DOHH2 (cell line): ENCODE data around the gene SLC8B1.

Source experiments
- H3F3A ChIP-seq: fragments of 200-600 bp; sonication (generic), shearing (Covaris generic); 2 replicates; pipeline ENCODE4 v1.6.0; 2016; ENCODE audit warnings: antibody characterized with exemption, mild to moderate bottlenecking; ENCODE audit not compliant: control insufficient read depth, insufficient read depth
- H3K27ac ChIP-seq: fragments of 200-600 bp; sonication (generic); 2 replicates; pipeline ENCODE4 v1.5.1; 2014; ENCODE audit warnings: low read depth, mild to moderate bottlenecking, low read length, moderate library complexity
- H3K27me3 ChIP-seq: fragments of 200-600 bp; sonication (generic); 2 replicates; pipeline ENCODE4 v1.6.1; 2014; ENCODE audit warnings: mild to moderate bottlenecking, low read length, mixed read lengths; ENCODE audit not compliant: control insufficient read depth
- H3K36me3 ChIP-seq: fragments of 200-600 bp; sonication (generic); 2 replicates; pipeline ENCODE4 v1.6.1; 2014; ENCODE audit warnings: mild to moderate bottlenecking, low read length, moderate library complexity, mixed read lengths; ENCODE audit not compliant: control insufficient read depth
- H3K4me1 ChIP-seq: fragments of 200-600 bp; sonication (generic); 2 replicates; pipeline ENCODE4 v1.6.1; 2014; ENCODE audit warnings: mild to moderate bottlenecking, low read length, mixed read lengths; ENCODE audit not compliant: control insufficient read depth
- H3K4me2 ChIP-seq: fragments of 200-600 bp; sonication (generic); 2 replicates; pipeline ENCODE4 v1.6.0; 2014; ENCODE audit warnings: mild to moderate bottlenecking, low read length, moderate library complexity
- H3K4me3 ChIP-seq: fragments of 200-600 bp; sonication (generic); 2 replicates; pipeline ENCODE4 v1.5.1; 2014; ENCODE audit warnings: mild to moderate bottlenecking, low read length, mixed read lengths
- H3K79me2 ChIP-seq: fragments of 200-600 bp; sonication (generic); 2 replicates; pipeline ENCODE4 v1.6.1; 2014; ENCODE audit warnings: mild to moderate bottlenecking, low read length, mixed read lengths; ENCODE audit not compliant: control insufficient read depth
- H3K9me2 ChIP-seq: fragments of 200-600 bp; sonication (generic); replicated peaks from 2 replicates; pipeline ENCODE4 v1.6.1; 2014; ENCODE audit warnings: mild to moderate bottlenecking, low read length, mixed read lengths; ENCODE audit not compliant: control insufficient read depth
- H3K9me3 ChIP-seq: fragments of 200-600 bp; sonication (generic); 2 replicates; pipeline ENCODE4 v1.6.1; 2014; ENCODE audit warnings: antibody characterized with exemption, low read length, mixed read lengths; ENCODE audit not compliant: control insufficient read depth, insufficient read depth
- H4K20me1 ChIP-seq: fragments of 200-600 bp; sonication (generic); 2 replicates; pipeline ENCODE4 v1.6.0; 2014; ENCODE audit warnings: low read depth, mild to moderate bottlenecking, antibody characterized with exemption, low read length, moderate library complexity; ENCODE audit not compliant: control insufficient read depth, insufficient read depth
- CTCF ChIP-seq: fragments of 200-600 bp; sonication (generic); IDR thresholded peaks from one replicate; pipeline ENCODE4 v1.5.1; 2014; ENCODE audit warnings: antibody characterized with exemption, mild to moderate bottlenecking, low read depth, low read length; ENCODE audit not compliant: poor library complexity, severe bottlenecking
- EZH2phosphoT487 ChIP-seq: fragments of 200-600 bp; sonication (generic); IDR thresholded peaks from 2 replicates; pipeline ENCODE4 v1.6.1; 2017; ENCODE audit warnings: borderline replicate concordance, mild to moderate bottlenecking, antibody characterized with exemption, low read length, moderate library complexity, mixed read lengths

SLC8B1 gene

GRCh38 chr12:113260636-113261300, 74.1 kb downstream of the SLC8B1 start:
- TF ChIP-seq EZH2phosphoT487, result no peak
- TF ChIP-seq CTCF, result no peak
- Histone ChIP-seq H3K27me3 (no peaks in the 10 kb centered on the region), H3F3A (0 out of 2 replicates have a peak, but pooled peaks cover 4% of the 10 kb centered on the region), H3K9me2 (no peaks in the 10 kb centered on the region), H3K9me3 (no peaks in the 10 kb centered on the region), H4K20me1 (0 out of 2 replicates have a peak, but pooled peaks cover 3% of the 10 kb centered on the region), H3K79me2 (peaks cover 14% of the 10 kb centered on the region), H3K4me3 (0 out of 2 replicates have a peak overlapping the region, but pooled peaks have one; percentile 16), H3K4me1 (peaks cover 44% of the 10 kb centered on the region), H3K27ac (peak overlapping the region; percentile 36), H3K4me2 (peak overlapping the region; percentile 57), H3K36me3 (peaks cover 59% of the 10 kb centered on the region)

GRCh38 chr12:113260127-113260526, 74.8 kb downstream of the SLC8B1 start:
- peaks cover 44% of the 10 kb centered on the region for H3K4me1 ChIP-seq

GRCh38 chr12:113257564-113257963, 77.3 kb downstream of the SLC8B1 start:
- no peaks in the 10 kb centered on the region for H3K9me2 ChIP-seq
- H3K79me2 ChIP-seq, result peaks cover 13% of the 10 kb centered on the region
- H3K27me3 ChIP-seq, result no peaks in the 10 kb centered on the region
- H3K36me3 ChIP-seq, result peaks cover 66% of the 10 kb centered on the region
- no peak overlapping the region for H3K27ac ChIP-seq
- peaks cover 6% of the 10 kb centered on the region; the same call in 1 of the 2 replicates for H4K20me1 ChIP-seq
- no peaks in the 10 kb centered on the region for H3K9me3 ChIP-seq
- H3K4me3 ChIP-seq, result no peak overlapping the region
- H3K4me2 ChIP-seq, result no peak overlapping the region
- 0 out of 2 replicates have a peak, but pooled peaks cover 4% of the 10 kb centered on the region for H3F3A ChIP-seq
- H3K4me1 ChIP-seq, result peaks cover 43% of the 10 kb centered on the region
- TF ChIP-seq EZH2phosphoT487, result no peak
- TF ChIP-seq CTCF, result no peak

More at GRCh38 chr12:113260127-113260526, 74.8 kb downstream of the SLC8B1 start:
- H3K27ac ChIP-seq, result peak overlapping the region; percentile 36
- H3F3A ChIP-seq, result 0 out of 2 replicates have a peak, but pooled peaks cover 4% of the 10 kb centered on the region
- no peaks in the 10 kb centered on the region for H3K9me3 ChIP-seq
- 0 out of 2 replicates have a peak, but pooled peaks cover 3% of the 10 kb centered on the region for H4K20me1 ChIP-seq
- no peak overlapping the region for H3K4me3 ChIP-seq
- H3K27me3 ChIP-seq, result no peaks in the 10 kb centered on the region
- peaks cover 14% of the 10 kb centered on the region for H3K79me2 ChIP-seq
- TF ChIP-seq EZH2phosphoT487 (no peak), CTCF (no peak)
- peaks cover 53% of the 10 kb centered on the region for H3K36me3 ChIP-seq
- H3K4me2 ChIP-seq, result peak overlapping the region; percentile 57
- H3K9me2 ChIP-seq, result no peaks in the 10 kb centered on the region
